OCI-LY3 (cell line): Measurements from ENCODE around the gene THAP11.

Source experiments
- EZH2phosphoT487 ChIP-seq: fragments of 200-600 bp; shearing (Covaris generic); IDR thresholded peaks from 2 replicates; pipeline ENCODE4 v1.6.1; 2018; ENCODE audit warnings: antibody characterized with exemption, mixed run types, low read depth
- TF ChIP-seq, protein P1 (sequence below): fragments of 200-600, 300-600 bp; sonication (generic); IDR thresholded peaks from 2 replicates; pipeline ENCODE4 v1.5.1; 2014; ENCODE audit warnings: antibody characterized with exemption, low read length, low read depth

DNA sequence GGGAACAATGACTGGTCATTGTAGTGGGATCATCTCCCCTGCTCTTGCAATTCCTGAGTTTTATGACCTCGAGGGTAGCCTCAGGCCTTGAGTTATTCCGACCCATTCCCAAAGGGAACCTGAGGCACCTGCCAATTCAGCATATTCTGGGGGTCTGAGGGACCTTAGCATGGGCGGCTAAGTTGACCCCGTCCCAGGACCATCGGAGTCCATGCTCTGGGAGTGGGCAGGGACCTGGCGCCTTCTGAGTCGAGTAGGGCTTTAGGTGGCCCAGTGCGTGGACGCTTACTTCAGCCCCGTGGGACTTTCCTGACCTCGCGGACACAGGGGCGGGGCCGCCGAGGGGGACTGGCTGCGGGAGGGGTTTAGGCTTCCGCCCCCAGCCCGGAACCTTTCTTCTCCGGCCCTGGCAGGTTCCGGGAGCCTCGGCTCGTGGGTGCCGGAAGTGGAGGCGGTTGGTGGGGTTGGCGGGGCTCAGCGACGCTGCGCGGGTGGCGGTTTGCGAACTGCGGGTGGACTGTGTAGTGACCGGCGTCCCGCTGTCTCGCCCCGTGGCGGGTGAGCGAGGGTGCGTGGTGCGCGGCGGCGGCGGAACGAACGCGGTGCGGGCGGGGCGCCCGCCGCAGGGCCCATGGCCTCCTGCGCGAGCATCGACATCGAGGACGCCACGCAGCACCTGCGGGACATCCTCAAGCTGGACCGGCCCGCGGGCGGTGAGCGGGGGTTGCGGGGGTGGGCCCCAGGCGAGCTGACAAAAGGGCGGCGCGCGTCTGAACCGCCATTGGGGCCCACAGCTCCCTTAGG lies 30.7 kb downstream of the THAP11 start, which contains the start of gene EDC4:
- TF ChIP-seq, protein P1, sequence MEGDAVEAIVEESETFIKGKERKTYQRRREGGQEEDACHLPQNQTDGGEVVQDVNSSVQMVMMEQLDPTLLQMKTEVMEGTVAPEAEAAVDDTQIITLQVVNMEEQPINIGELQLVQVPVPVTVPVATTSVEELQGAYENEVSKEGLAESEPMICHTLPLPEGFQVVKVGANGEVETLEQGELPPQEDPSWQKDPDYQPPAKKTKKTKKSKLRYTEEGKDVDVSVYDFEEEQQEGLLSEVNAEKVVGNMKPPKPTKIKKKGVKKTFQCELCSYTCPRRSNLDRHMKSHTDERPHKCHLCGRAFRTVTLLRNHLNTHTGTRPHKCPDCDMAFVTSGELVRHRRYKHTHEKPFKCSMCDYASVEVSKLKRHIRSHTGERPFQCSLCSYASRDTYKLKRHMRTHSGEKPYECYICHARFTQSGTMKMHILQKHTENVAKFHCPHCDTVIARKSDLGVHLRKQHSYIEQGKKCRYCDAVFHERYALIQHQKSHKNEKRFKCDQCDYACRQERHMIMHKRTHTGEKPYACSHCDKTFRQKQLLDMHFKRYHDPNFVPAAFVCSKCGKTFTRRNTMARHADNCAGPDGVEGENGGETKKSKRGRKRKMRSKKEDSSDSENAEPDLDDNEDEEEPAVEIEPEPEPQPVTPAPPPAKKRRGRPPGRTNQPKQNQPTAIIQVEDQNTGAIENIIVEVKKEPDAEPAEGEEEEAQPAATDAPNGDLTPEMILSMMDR, result no peak
- no peak for TF ChIP-seq EZH2phosphoT487
